Measurements from ENCODE around the gene ATG7. TPM values are rescaled to one million over a fixed set of nuclear protein-coding genes. Genes with fewer than 3 reads are reported as not detected.
"Not testable (repeated sequence)": the region's sequence is repeated elsewhere in the genome, so short reads cannot be mapped to it uniquely, and the experiment has no call there.

Gene ATG7
- total and polyA plus RNA-seq, 10 of the 15 experiments (the other 5 are each of a cell fraction or from before 2014, with no cell fraction given) = 13.5 to 49.5 (median 26.4) TPM

- FAIRE-seq (no peak), DNase-seq (ENCODE audit: low read depth, low spot score) (no peak), ATAC-seq (no peak)
- ChIA-PET RAD21 (ENCODE audit: unreplicated experiment) (interaction anchor here (0.8 kb wide), 1 partner anchor 132 kb away, joined by 3 read pairs; no protein-coding TSS in a partner anchor), SMC1A (ENCODE audit: uncharacterized antibody, unreplicated experiment) (no interaction called here), POLR2A (no interaction called here), CTCF (no interaction called here)
- no peaks in the 10 kb centered on the region for H3K4me1 ChIP-seq (ENCODE audit: control insufficient read depth, insufficient read depth, low read length)
- H3K9me3 ChIP-seq (replicated peaks; ENCODE audit: control insufficient read depth, insufficient read depth, low read length) = peaks cover 11% of the 10 kb centered on the region; the same call in 2 of the 3 replicates
- no peak overlapping the region for H3K4me2 ChIP-seq (ENCODE audit: control insufficient read depth, insufficient read depth)
- no TSS peak for BruUV-seq (replicated peaks)
- 0% methylated on average over 1 of the region's 1 CpG for WGBS (ENCODE audit: insufficient coverage, insufficient replicate concordance, low lambda C conversion rate, missing lambda C conversion rate)
- H3K9ac ChIP-seq (ENCODE audit: control insufficient read depth, insufficient read depth, low read length) = no peak overlapping the region
- intact Hi-C loops (cut with micrococcal nuclease; ENCODE audit: unreplicated experiment) (no loop called here), in situ Hi-C loops (cut with MboI) (no loop called here)
- TF ChIP-seq JUNB (IDR thresholded peaks at IDR 0.05) = no peak
- no peak for TF ChIP-seq GATAD2B (conservative IDR thresholded peaks at IDR 0.05; ENCODE audit: low read depth)
- no peak for TF ChIP-seq STAT1 (conservative IDR thresholded peaks at IDR 0.05)
- no peak for TF ChIP-seq EZH2 (IDR thresholded peaks at IDR 0.05; ENCODE audit: borderline replicate concordance, control insufficient read depth, low read depth, low read length)
- no peak for TF ChIP-seq PML (IDR thresholded peaks at IDR 0.05; ENCODE audit: low read length)
- TF ChIP-seq IRF4 (IDR thresholded peaks at IDR 0.05; ENCODE audit: low read depth, low read length) = no peak
- TF ChIP-seq MYC (IDR thresholded peaks at IDR 0.05; ENCODE audit: insufficient read depth, insufficient read length, insufficient replicate concordance, low read length, severe bottlenecking) = no peak
- TF ChIP-seq BRCA1 (IDR thresholded peaks at IDR 0.05; ENCODE audit: low read depth, low read length) = no peak
- no peak for TF ChIP-seq TCF3 (IDR thresholded peaks at IDR 0.05; ENCODE audit: borderline replicate concordance, insufficient read depth, low read depth, low read length)
- TF ChIP-seq NKRF (conservative IDR thresholded peaks at IDR 0.05) = no peak
- no peak for TF ChIP-seq TCF12 (IDR thresholded peaks at IDR 0.05; ENCODE audit: low read depth, low read length)
- H3K79me2 ChIP-seq (ENCODE audit: control insufficient read depth, insufficient read depth, low read length) = no peaks in the 10 kb centered on the region
- no peaks in the 10 kb centered on the region for H4K20me1 ChIP-seq (ENCODE audit: control insufficient read depth, insufficient read depth)
- no peak overlapping the region for H3K27ac ChIP-seq (ENCODE audit: control insufficient read depth, insufficient read depth)
- no peaks in the 10 kb centered on the region for H3K27me3 ChIP-seq (replicated peaks in 1 of 2; ENCODE audit: control insufficient read depth in 2 of 2, insufficient read depth in 2 of 2, low read length in 1 of 2)
- no peak overlapping the region for H3K4me3 ChIP-seq
- no peaks in the 10 kb centered on the region; a peak in 1 of 4 replicates for H3K36me3 ChIP-seq (ENCODE audit: control insufficient read depth in 2 of 2, insufficient read depth in 2 of 2, low read length in 1 of 2)
- H2AFZ ChIP-seq (ENCODE audit: control insufficient read depth, low read depth, low read length) = no peak overlapping the region
Measured at GRCh38 chr3:11407644-11408043, 135.4 kb downstream of the ATG7 start.

- RAD21 ChIA-PET (ENCODE audit: unreplicated experiment); H3K79me2 ChIP-seq (ENCODE audit: control insufficient read depth, insufficient read depth, low read length); H4K20me1 ChIP-seq (ENCODE audit: control insufficient read depth, insufficient read depth); FAIRE-seq; H3K4me3 ChIP-seq; H3K4me1 ChIP-seq (ENCODE audit: control insufficient read depth, insufficient read depth, low read length); H3K36me3 ChIP-seq (ENCODE audit: control insufficient read depth in 2 of 2, insufficient read depth in 2 of 2, low read length in 1 of 2); CTCF ChIA-PET; POLR2A ChIA-PET; ATAC-seq; H3K9ac ChIP-seq (ENCODE audit: control insufficient read depth, insufficient read depth, low read length); H3K27ac ChIP-seq (ENCODE audit: control insufficient read depth, insufficient read depth); in situ Hi-C loops (cut with MboI); H3K27me3 ChIP-seq (replicated peaks in 1 of 2; ENCODE audit: control insufficient read depth in 2 of 2, insufficient read depth in 2 of 2, low read length in 1 of 2); H2AFZ ChIP-seq (ENCODE audit: control insufficient read depth, low read depth, low read length); BruUV-seq (replicated peaks); DNase-seq (ENCODE audit: low read depth, low spot score); intact Hi-C loops (cut with micrococcal nuclease; ENCODE audit: unreplicated experiment); H3K4me2 ChIP-seq (ENCODE audit: control insufficient read depth, insufficient read depth); SMC1A ChIA-PET (ENCODE audit: uncharacterized antibody, unreplicated experiment): not testable (repeated sequence)
- peaks cover 11% of the 10 kb centered on the region; the same call in 2 of the 3 replicates for H3K9me3 ChIP-seq (replicated peaks; ENCODE audit: control insufficient read depth, insufficient read depth, low read length)
- WGBS (ENCODE audit: insufficient coverage, insufficient replicate concordance, low lambda C conversion rate, missing lambda C conversion rate) = 99% methylated on average over 4 of the region's 4 CpGs
Measured at GRCh38 chr3:11408324-11408859, 136.2 kb downstream of the ATG7 start.
